NT2/D1 (cell line): ENCODE data around the gene ERC1.

Source experiments
- YY1 ChIP-seq: IDR thresholded peaks from 2 replicates; pipeline ENCODE4 v1.6.1; 2011; ENCODE audit not compliant: insufficient read length, insufficient read depth
- ZNF274 ChIP-seq: IDR thresholded peaks from 2 replicates; pipeline ENCODE4 v1.6.1; 2011; ENCODE audit warnings: mild to moderate bottlenecking, low read depth, low read length

- TF ChIP-seq YY1 (no peak), ZNF274 (no peak)
Measured at GRCh38 chr12:1332327-1332726, 341.3 kb downstream of the ERC1 start.
